Upper lobe of right lung (tissue), 1 donor: ENCODE measurements around the gene KIR2DL4. TPM values are rescaled to one million over a fixed set of nuclear protein-coding genes. Genes with fewer than 3 reads are reported as not detected.
"Not testable (repeated sequence)": the region's sequence is repeated elsewhere in the genome, so short reads cannot be mapped to it uniquely, and the experiment has no call there.

Experiments
- ATAC-seq: fragments of 200-7000 bp; cut with Tn5 transposase; one replicate; pipeline ENCODE4 v1.9.1; 2020; ENCODE audit warnings: mild to moderate bottlenecking, moderate library complexity
- DNase-seq: peaks from one replicate; pipeline ENCODE4 v3.0.0-alpha.2; 2020
- H3K27ac ChIP-seq: fragments of 200-600 bp; one replicate; pipeline ENCODE4 v1.8.0; 2022
- H3K27me3 ChIP-seq: fragments of 200-600 bp; one replicate; pipeline ENCODE4 v1.8.0; 2022; ENCODE audit warnings: mild to moderate bottlenecking
- H3K36me3 ChIP-seq: fragments of 200-600 bp; one replicate; pipeline ENCODE4 v1.8.0; 2022
- H3K4me1 ChIP-seq: fragments of 200-600 bp; one replicate; pipeline ENCODE4 v1.8.0; 2022
- H3K4me3 ChIP-seq: fragments of 200-600 bp; one replicate; pipeline ENCODE4 v1.8.0; 2022; ENCODE audit warnings: mild to moderate bottlenecking
- H3K9me3 ChIP-seq: fragments of 200-600 bp; one replicate; pipeline ENCODE4 v1.8.0; 2022
- intact Hi-C: fragments of 100-400 bp; cut with DNase I; formaldehyde crosslinking; loops from one replicate; pipeline ENCODE4 v1.11.0; 2022
- total RNA-seq: library from RNA; stranded (reverse); fragmentation: NEBNext Ultra II Directional; extraction: Animal tissue kit (Norgen Biotek cat#: 25700); gene quantifications from one replicate; pipeline ENCODE4 v1.2.1, GENCODE V29; 2021
- TF ChIP-seq, protein P1 (sequence below): fragments of 200-600 bp; IDR thresholded peaks from one replicate; pipeline ENCODE4 v1.8.0; 2022; ENCODE audit warnings: antibody characterized with exemption
- donor health status: DM: no; HTN: yes; CAD: no; lungs with severe emphysema.

KIR2DL4 gene
- total RNA-seq, 1 donor from 2014 or later, result 0.46 TPM

DNA sequence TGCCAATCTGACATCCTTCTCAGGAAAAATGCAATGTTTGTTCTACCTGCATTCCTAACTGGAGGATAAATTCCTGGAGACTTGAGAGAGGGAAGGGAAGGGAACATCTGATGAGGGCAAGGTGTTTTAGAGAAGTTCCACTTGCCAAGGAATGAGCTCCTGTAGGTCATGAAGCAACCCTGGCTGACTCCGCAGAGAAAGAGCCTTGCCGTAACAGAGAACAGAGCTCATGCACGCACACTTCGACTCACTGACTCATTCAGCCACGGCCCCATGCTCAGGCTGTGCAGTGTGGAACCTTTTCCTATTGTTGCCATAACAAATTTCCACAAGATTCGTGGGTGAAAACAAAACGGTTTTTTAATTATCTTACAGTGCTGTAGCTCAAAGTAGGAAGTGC is 24.5 kb upstream of the KIR2DL4 start:
- H3K36me3 ChIP-seq, result not testable (repeated sequence)

DNA sequence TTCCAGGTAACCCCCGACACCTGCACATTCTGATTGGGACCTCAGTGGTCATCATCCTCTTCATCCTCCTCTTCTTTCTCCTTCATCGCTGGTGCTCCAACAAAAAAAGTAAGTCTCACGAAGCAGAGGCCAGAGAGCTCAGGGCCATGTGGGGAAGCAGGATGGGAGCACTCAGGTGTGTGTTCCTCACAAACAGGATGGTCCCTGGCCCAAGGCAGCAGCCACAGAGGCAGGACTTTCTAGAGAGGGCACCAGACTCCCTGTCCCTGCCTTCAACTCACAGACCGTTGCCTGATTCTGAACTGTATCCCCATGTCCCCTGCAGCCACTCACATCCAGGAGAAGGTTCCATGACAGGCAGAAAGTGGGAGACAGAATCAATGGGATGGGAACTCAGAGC is 20.5 kb upstream of the KIR2DL4 start:
- intact Hi-C loops, H3K4me1 ChIP-seq: not testable (repeated sequence)

More for the DNA sequence above, 24.5 kb upstream of the KIR2DL4 start:
- H3K27ac ChIP-seq, H3K9me3 ChIP-seq, H3K4me3 ChIP-seq, ATAC-seq, intact Hi-C loops, H3K27me3 ChIP-seq, H3K4me1 ChIP-seq, DNase-seq: not testable (repeated sequence)

DNA sequence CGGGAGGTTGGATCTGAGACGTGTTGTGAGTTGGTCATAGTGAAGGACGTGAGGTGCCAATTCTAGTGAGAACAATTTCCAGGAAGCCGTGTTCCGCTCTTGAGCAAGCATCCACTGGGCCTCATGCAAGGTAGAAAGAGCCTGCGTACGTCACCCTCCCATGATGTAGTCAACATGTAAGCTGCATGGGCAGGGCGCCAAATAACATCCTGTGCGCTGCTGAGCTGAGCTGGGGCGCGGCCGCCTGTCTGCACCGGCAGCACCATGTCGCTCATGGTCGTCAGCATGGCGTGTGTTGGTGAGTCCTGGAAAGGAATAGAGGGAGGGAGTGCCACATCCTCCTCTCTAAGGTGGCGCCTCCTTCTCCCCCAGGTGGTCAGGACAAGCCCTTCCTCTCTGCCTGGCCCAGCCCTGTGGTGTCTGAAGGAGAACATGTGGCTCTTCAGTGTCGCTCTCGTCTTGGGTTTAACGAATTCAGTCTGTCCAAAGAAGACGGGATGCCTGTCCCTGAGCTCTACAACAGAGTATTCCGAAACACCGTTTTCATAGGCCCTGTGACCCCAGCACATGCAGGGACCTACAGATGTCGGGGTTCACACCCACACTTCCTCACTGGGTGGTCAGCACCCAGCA is 17.2 kb upstream of the KIR2DL4 start:
- intact Hi-C loops, H3K4me1 ChIP-seq, ATAC-seq, H3K36me3 ChIP-seq, H3K9me3 ChIP-seq, H3K27me3 ChIP-seq, H3K27ac ChIP-seq, H3K4me3 ChIP-seq, DNase-seq: not testable (repeated sequence)

More for the DNA sequence above, 20.5 kb upstream of the KIR2DL4 start:
- not testable (repeated sequence) for DNase-seq, H3K27ac ChIP-seq, H3K27me3 ChIP-seq, ATAC-seq, H3K36me3 ChIP-seq, H3K4me3 ChIP-seq, H3K9me3 ChIP-seq

DNA sequence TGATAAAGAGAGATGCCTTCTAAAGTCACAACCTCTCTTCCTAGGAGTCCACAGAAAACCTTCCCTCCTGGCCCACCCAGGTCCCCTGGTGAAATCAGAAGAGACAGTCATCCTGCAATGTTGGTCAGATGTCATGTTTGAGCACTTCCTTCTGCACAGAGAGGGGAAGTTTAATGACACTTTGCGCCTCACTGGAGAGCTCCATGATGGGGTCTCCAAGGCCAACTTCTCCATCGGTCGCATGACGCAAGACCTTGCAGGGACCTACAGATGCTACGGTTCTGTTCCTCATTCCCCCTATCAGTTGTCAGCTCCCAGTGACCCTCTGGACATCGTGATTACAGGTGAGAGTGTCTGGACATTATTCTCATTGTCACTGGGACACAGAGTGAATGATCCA is 15.3 kb upstream of the KIR2DL4 start:
- H3K4me1 ChIP-seq, H3K27me3 ChIP-seq, DNase-seq, H3K27ac ChIP-seq, H3K4me3 ChIP-seq, H3K9me3 ChIP-seq, ATAC-seq, H3K36me3 ChIP-seq, intact Hi-C loops: not testable (repeated sequence)

DNA sequence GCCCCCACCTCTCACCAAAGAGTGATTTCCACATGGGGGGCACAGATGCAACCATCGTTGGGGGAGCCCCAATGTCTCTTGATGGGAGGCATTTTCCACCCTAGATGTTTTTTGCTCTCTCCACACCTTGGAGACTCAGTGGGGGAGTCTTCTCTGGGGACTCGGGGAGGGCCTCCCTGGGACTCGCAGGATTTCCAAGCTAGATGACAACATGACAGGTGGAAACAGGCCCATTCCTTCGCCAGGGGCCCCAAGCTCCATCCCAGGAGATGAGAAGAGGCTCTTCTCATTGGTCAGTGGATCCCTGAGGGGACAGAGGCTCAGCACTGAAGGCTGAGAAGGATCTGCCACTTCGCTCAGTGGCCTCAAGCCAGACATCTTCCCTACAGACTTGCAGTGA is 12.7 kb upstream of the KIR2DL4 start:
- H3K4me1 ChIP-seq, result no peaks in the 10 kb centered on the region
- peaks cover 3% of the 10 kb centered on the region for H3K27me3 ChIP-seq
- H3K9me3 ChIP-seq, result no peaks in the 10 kb centered on the region
- TF ChIP-seq, protein P1, sequence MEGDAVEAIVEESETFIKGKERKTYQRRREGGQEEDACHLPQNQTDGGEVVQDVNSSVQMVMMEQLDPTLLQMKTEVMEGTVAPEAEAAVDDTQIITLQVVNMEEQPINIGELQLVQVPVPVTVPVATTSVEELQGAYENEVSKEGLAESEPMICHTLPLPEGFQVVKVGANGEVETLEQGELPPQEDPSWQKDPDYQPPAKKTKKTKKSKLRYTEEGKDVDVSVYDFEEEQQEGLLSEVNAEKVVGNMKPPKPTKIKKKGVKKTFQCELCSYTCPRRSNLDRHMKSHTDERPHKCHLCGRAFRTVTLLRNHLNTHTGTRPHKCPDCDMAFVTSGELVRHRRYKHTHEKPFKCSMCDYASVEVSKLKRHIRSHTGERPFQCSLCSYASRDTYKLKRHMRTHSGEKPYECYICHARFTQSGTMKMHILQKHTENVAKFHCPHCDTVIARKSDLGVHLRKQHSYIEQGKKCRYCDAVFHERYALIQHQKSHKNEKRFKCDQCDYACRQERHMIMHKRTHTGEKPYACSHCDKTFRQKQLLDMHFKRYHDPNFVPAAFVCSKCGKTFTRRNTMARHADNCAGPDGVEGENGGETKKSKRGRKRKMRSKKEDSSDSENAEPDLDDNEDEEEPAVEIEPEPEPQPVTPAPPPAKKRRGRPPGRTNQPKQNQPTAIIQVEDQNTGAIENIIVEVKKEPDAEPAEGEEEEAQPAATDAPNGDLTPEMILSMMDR, result no peak
- DNase-seq (no peak), ATAC-seq (no peak)
- H3K27ac ChIP-seq, result no peak overlapping the region
- no peaks in the 10 kb centered on the region for H3K36me3 ChIP-seq
- intact Hi-C loops, result no loop called here
- H3K4me3 ChIP-seq, result no peak overlapping the region

DNA sequence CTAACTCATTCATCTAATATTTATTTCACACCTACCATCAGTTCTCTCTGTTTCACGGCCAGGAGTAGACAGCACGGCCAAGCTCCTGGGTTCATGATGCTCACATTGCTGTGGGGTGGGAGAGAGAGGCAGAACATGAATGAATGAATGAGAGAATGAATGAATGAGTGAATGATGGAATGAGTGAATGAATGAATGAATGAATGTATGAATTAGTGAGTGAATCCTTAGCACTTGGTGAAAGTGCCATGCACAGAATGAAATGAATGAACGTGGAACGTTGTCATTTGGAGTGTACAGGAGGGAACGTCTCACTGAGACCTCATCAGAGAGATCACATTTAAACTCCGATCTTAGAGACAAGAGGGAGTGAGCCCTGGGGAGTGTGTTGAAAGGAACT is 11.9 kb upstream of the KIR2DL4 start:
- H3K27ac ChIP-seq, result no peak overlapping the region
- ATAC-seq, result no peak
- no peaks in the 10 kb centered on the region for H3K36me3 ChIP-seq
- H3K27me3 ChIP-seq, result no peaks in the 10 kb centered on the region
- no peak overlapping the region for H3K4me3 ChIP-seq
- TF ChIP-seq, protein P1, result no peak
- intact Hi-C loops, result no loop called here
- no peaks in the 10 kb centered on the region for H3K9me3 ChIP-seq
- no peak for DNase-seq
- no peaks in the 10 kb centered on the region for H3K4me1 ChIP-seq

DNA sequence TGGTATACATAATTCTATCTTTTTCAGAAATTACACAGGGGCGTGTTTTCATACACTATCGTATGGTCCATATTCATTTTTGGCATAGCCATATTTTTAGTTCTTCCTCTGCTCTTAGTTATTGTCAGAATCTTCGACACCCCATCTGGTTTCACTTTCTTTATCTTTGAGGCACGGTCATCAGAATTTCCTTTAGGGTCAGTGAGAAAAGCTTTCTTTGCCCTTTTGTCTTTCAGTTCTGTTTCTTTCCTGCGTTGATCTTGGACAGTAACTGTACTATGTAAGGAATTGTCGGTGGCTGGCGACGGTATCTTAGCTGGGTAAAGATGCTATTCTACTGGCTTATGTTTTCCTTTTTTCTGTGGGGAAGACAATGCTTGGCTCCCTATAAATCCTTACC is 10.6 kb upstream of the KIR2DL4 start:
- Histone ChIP-seq H3K4me1 (no peaks in the 10 kb centered on the region), H3K9me3 (no peaks in the 10 kb centered on the region), H3K4me3 (peak overlapping the region; percentile 32), H3K27ac (no peak overlapping the region), H3K27me3 (peaks cover 3% of the 10 kb centered on the region), H3K36me3 (no peaks in the 10 kb centered on the region)
- no peak for ATAC-seq
- TF ChIP-seq, protein P1, result no peak
- no peak for DNase-seq
- intact Hi-C loops, result no loop called here

DNA sequence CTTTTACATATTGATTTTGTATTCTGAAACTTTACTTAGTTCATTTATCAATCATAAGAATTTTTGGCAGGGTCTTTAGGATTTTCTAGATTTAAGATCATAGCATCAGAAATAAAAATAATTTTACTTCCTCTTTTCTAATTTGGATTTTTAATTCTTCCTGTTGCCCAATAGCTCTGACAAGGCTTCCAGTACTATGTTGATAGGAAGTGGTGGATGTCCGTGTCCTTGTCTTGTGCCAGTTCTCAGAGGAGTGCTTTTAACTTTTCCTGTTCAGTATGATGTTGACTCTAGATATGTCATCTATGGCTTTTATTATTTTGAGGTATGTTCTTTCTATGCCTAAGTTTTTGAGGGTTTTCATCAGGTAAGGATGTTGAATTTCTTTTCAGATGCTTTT is 7.7 kb upstream of the KIR2DL4 start:
- Histone ChIP-seq H3K36me3 (no peaks in the 10 kb centered on the region), H3K9me3 (no peaks in the 10 kb centered on the region), H3K27me3 (peaks cover 5% of the 10 kb centered on the region), H3K27ac (no peak overlapping the region), H3K4me3 (no peak overlapping the region), H3K4me1 (no peaks in the 10 kb centered on the region)
- ATAC-seq (no peak), DNase-seq (no peak)
- TF ChIP-seq, protein P1, result no peak
- intact Hi-C loops, result no loop called here
